ENCODE results near the gene FPGS.
"Not testable (repeated sequence)": the region's sequence is repeated elsewhere in the genome, so short reads cannot be mapped to it uniquely, and the experiment has no call there.

Gene FPGS

GRCh38 chr9:127814619-127815511, 12.2 kb downstream of the FPGS start:
- DNase-seq, result no peak

DNA sequence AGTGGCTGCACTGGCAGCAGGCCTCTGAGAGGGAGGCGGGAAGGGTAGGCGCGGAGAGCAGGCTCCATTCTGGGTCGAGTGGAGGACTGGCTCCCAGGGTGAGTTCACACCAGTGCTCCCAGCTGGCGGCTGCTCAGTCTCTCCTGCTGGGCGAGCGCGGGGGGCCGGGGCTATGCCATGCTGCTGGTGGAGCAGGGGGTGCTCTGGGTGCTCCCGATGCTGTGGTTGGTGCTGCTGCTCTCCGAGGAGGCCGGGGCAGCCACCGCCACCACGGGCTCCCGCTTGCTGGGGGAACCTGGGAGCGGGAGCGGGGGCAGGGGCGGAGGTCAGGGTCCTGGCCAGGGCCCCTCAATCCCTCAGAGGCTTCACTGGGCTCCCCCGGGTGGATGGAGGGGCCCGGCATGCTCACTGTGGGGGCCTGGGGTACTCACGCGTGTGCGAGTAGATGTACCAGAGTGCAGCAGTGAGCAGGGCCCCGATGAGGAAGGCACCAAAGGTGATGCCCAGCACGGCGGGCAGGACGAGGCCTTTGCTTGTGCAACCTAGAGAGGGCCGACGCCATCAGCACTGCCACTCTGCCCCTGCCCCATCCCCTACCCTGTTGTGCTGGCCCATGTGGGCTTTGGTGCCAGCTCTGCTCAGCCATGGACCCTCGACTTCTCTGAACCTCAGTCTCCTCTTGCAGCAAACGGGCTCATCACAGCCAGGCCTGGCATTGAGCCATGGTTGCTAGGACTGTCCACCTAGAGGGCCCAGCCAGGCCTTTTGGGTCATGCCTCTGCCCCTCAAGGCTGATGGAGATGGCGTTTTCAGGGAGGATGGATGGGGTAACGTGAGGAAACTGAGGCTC, 13.1 kb downstream of the FPGS start:
- DNase-seq, result no peak

GRCh38 chr9:127816362-127816725, 13.7 kb downstream of the FPGS start:
- DNase-seq, result no peak

DNA sequence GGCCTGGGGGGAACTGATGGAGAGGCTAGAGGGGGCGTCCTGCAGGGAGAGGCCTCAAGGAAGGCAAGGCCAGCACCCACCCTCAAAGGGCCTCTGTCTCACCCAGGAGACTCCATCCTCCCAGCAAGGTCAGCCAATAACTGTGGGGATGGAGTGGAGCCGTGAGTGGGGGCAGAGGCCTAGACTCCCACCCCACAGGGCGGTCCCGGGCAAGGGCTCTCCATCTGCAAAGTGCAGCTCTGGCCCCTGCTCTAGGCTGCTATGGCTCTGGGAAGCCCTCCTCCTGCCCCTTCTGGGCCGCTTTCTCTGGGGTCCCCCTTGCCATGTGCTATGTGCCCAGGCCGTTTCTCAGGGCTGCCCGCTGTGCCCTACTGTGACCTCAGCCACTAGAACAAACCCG, 14.0 kb downstream of the FPGS start:
- DNase-seq, result no peak

DNA sequence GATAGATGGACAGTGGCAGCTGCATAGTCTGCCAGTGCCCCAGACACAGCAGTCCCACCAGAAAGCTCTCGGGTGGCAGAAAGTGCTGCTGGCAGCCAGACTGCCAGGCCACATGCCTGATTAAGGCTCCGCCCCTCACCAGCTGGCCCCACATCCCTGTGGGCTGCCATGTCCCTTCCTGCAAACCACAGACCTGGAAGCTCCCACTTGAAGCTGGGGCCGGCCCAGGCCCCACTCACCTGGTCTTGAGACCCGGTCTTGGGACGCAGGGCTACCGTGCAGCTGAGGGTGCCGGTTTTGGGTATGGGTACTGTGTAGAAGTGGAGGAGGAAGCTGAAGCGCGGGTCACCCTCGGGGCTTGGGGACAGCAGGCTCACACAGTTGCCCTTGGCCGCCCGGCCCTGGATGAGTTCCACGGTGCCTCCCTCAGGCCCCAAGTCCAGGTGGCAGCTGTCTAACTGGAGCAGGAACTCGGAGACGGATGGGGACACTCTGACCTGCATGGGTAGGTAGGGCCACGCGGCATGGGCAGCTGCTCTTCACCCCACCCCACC, 15.3 kb downstream of the FPGS start:
- no peak for DNase-seq

GRCh38 chr9:127818574-127818973, 15.9 kb downstream of the FPGS start:
- no peak for DNase-seq

- no peak for DNase-seq
These were observed 19.4 kb downstream of the FPGS start for GRCh38 chr9:127822108-127822507.

DNA sequence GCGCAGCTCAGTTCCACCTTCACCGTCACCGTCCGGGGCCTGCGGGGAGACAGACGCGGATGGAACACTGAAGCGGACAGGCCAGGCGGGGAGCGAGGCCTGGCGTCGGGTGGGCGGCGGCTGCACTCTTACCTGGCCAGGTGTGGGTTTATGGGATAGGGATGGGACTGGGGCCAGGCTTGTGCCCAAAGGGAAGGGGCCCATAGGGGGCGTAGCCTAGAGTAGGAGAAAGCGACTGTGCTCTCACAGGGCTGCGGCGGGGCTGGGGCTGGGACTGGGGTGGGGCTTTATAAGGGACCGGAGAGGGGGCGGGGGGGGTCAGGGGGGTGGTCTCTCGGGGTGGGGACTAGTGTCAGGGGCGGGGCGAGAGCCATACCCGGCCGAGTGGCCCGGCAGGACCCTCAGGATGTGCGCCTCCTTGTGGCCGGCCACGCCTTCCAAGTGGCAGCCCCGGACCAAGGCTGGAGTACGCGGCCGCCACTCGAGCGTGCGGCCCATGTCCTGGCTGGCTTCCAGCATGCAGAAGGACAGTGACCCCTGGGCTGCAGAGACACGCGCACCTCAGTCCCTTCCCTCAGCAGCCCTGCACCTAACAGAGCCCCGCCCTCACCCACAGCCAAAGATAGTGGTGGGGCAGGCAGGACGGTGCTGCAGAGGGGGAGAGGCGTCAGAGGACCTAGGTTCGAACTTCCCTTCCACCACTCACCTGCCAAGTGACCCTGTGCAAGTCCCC, 22.8 kb downstream of the FPGS start:
- no peak for DNase-seq

- no peak for DNase-seq
These were observed 23.7 kb downstream of the FPGS start for GRCh38 chr9:127826253-127826913.

DNA sequence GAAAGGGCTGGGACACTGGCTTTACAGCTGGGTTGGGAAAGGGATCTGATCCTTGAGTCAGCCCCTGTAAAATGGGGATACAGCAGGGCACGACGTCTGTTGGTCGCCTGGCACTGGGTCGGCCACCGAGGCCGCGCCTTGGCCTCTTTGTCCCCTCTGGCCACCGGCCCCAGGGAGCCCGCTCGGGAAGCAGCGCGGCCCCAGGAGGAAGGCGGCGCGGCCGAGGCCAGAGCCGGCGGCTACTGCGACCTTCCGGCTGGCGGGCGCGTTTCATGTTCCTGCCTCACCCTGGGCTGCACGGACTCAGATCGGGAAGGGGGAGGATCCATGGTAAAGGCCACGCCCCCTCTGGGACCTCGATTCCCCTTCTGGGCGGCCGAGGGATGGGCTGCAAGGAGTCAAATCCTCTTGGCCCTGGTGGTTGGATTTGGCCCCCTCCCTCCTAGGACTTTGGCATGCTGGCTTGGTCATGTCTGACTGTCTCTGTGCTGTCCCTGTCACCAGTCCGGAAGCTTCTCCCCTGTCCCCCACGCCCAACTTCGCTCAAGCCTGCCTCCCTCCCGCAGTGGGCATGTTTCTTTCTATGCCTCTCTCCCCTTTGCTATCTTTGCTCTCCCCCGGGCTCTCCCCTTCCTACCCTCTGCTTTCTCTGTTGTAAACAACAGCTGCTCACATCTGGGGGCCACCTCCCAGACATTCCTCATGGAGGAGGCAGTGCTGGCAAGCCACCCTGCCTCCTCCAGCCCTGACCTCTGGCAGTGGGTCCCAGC, 25.8 kb downstream of the FPGS start:
- DNase-seq, result no peak

DNA sequence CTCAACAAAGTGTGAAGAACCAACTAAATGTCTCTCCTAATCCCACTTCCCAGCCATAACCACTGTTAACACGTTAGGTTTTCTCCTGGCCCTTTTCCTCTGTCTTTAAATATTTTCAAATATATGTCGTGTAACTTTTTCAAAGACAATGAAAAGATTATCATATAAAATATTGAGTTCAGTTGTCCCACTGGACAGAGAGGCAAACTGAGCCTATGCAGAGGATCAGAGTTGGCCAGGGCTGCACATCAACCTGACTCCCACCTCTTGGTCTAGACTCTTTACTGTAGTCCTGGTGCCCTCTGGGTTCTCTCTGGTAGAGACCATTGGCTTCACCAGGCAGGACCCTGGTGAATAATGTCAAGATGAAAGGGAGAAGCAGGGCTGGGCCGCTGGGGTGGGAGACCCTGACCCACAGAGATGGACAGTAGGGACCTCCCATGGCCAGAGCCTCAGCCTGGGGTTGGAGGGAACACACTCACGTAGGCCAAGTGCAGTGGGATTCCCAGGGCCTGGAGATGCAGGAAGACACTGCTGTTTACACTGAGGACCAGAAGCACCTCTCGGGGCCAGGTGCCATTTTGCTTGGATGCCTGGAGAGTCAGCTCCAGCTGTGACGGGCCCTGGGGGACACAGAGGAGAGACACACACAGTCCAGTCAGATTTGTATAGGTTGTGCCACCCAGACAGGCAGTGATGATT, 26.7 kb downstream of the FPGS start:
- no peak for DNase-seq

DNA sequence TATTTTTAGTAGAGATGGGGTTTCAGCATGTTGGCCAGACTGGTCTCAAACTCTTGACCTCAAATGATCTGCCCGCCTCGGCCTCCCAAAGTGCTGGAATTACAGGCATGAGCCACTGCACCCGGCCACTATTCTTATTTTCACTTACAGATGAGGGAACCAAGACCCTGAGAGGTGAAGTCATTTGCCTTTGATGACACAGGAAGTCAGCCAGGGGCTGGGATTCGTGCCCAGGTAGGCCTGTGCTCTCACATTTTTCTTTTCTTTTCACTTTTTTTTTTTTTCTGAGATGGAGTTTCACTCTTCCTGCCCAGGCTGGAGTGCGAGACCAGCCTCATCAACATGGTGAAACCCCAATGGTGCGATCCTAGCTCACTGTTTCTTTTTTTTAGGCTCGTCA, 29.6 kb downstream of the FPGS start:
- no peak for DNase-seq

GRCh38 chr9:127833555-127833954, 30.9 kb downstream of the FPGS start:
- peak in 1 of 2 donors; percentile 22 for DNase-seq

- peak; percentile 71 to 92 for DNase-seq
These were observed 33.4 kb downstream of the FPGS start for GRCh38 chr9:127835991-127836516.

- DNase-seq, result not testable (repeated sequence)
These were observed 33.9 kb downstream of the FPGS start for GRCh38 chr9:127836561-127836960.

DNA sequence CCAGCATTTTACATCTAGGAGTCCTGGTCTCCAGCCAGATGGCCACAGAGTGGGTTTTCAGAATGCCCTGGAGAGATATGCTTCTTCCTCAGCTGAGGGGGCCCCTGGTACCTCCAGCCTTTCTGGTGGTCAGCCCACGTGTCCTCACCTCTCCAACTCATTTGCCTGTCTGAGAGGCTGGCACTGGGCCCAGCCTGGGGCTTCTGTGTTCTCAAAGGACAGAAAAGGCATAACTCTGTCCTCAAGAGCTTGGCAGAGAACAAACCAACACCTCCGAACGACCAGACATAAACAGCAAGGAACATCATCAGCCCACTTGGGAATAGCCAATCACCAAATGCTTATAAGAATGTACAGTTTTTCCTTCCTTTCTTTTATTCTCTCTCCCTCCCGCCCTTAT, 34.7 kb downstream of the FPGS start:
- DNase-seq, result no peak

DNA sequence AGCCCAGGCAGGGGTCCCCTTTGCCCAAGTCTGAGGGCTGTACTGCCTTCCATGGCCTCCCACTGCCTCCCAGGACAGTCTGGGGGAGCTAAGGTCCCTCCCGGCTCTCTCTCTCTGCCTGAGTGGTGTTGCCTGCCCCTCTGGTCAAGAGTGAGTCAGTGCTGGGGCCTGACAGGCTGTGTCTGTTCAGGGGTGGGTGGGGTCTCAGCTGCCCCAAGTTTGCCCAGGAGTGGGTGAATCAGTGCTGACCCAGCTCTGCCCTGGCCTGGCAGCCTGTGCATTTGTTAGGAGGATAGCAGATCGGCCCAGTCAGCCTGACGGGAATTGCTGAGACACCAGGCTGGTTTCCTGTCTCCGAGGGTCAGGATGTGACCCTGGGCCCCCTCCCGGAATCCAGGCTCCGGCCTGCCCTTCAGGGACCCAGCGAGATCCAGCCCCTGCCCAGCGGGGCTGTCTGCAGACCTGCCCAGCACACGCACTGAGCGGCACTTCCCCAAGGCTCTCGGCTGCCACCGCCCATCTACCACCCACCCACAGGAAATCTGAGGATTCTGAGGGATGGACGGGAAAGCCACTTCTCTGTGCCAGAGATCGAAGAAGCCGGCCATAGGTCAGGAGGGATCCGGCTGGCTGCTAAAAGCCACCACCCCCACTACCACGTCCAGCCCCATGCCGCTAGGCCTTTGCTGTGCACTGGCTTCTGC, 35.8 kb downstream of the FPGS start:
- peak in 1 of 2 donors; percentile 35 for DNase-seq

DNA sequence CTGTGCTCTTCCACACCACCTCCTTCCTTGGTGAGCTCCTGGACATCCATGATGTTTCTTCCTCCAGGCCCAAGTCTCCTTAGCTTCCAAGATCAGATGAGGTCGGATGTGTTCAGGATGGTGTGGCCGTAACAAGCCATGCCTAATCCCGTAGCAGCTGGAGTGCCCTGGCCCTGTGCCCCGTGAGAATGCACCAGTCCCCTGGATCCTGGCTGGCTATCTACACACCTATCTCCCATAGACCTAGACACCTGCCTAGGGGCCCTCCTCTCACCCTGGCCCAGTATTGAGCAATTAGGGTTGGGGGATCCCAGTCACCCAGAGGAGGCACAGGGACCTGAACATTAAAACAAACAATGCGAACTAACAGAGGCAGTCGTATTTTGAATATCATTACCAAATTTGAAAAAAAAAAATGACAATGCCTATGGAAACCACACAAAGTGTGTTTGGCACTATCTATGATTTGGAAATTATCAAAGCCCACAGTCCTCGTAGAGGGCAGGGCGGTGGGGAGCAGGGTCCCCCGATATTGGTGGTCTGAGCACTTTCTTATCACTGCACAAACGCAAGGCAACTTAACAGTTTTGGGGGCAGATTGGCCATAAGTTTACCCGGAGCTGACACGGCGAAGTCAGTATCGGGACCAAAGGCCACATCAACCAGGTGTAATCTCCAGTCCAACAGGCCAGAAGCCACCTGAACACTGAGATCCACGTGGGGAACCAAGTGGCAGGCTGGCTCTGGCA, 38.6 kb downstream of the FPGS start:
- no peak for DNase-seq

DNA sequence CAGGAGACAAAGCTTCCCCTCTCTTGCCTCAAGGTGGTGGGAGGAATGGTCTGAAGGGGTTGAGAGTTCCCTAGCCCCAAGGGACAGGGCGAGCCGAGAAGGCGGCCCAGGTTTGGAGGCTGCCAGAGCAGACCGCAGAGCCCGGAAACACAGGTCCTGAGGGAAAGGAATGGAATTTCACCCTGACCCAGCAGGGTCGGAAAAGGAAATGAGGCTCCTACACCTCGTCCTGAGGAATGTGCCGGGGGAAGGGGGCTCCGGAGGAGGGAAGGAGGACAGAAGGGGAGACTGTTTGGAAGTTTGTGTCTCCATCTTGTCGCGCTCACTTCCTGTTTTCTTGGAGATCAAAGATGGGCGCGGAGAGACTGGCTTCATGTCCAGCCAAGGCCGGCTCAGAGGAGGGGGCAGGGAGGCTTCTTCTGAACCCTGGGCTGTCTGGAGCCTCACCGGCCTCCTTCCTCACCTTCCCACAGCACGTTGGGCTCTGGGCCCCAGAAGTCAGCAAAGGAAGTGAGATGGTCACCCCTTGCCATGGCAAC, 42.2 kb downstream of the FPGS start:
- DNase-seq, result no peak

Data from bone marrow (tissue), 2 donors.